Osteoblast (primary cell): ENCODE data around the gene SBK2. TPM values are rescaled to one million over a fixed set of nuclear protein-coding genes. Genes with fewer than 3 reads are reported as not detected.

ENCODE experiments used
- DNase-seq: peaks from one replicate; pipeline ENCODE4 v3.0.0; 2011; ENCODE audit warnings: low spot score, mixed read lengths; ENCODE audit not compliant: insufficient read length; ENCODE audit errors: missing footprints
- H2AFZ ChIP-seq: 2 replicates; pipeline ENCODE4 v1.6.0; 2011; ENCODE audit warnings: mild to moderate bottlenecking, low read length
- H3K27ac ChIP-seq: 2 replicates; pipeline ENCODE4 v1.5.1; 2011; ENCODE audit warnings: mild to moderate bottlenecking, low read depth, low read length, moderate library complexity
- H3K27me3 ChIP-seq: 2 replicates; pipeline ENCODE4 v1.6.0; 2012; ENCODE audit warnings: mild to moderate bottlenecking, control low read depth, inconsistent platforms, low read length, moderate library complexity; ENCODE audit not compliant: insufficient read depth
- H3K36me3 ChIP-seq: 2 replicates; pipeline ENCODE4 v1.5.1; 2011; ENCODE audit warnings: mild to moderate bottlenecking, low read length, control low read depth, moderate library complexity; ENCODE audit not compliant: insufficient read depth
- H3K4me1 ChIP-seq: 2 replicates; pipeline ENCODE4 v1.5.1; 2011; ENCODE audit warnings: mild to moderate bottlenecking, low read length, control low read depth, moderate library complexity; ENCODE audit not compliant: insufficient read depth
- H3K4me2 ChIP-seq: 2 replicates; pipeline ENCODE4 v1.6.0; 2011; ENCODE audit warnings: mild to moderate bottlenecking, low read length; ENCODE audit not compliant: insufficient read depth
- H3K4me3 ChIP-seq: fragments of 200-600 bp; sonication (generic); 3 replicates; pipeline ENCODE4 v1.5.1; 2012; ENCODE audit warnings: mild to moderate bottlenecking, low read length, inconsistent platforms; ENCODE audit not compliant: insufficient read depth
- H3K79me2 ChIP-seq: 2 replicates; pipeline ENCODE4 v1.6.0; 2012; ENCODE audit warnings: mild to moderate bottlenecking, low read length, control low read depth, inconsistent platforms; ENCODE audit not compliant: insufficient read depth
- H3K9me3 ChIP-seq: 2 replicates; pipeline ENCODE4 v1.5.1; 2011; ENCODE audit warnings: low read depth, low read length, control low read depth
- H4K20me1 ChIP-seq: 2 replicates; pipeline ENCODE4 v1.6.0; 2012; ENCODE audit warnings: mild to moderate bottlenecking, low read length, control low read depth; ENCODE audit not compliant: insufficient read depth
- CTCF ChIP-seq: IDR thresholded peaks from 2 replicates; pipeline ENCODE4 v1.5.1; 2011; ENCODE audit warnings: mild to moderate bottlenecking, low read depth, low read length, moderate library complexity; ENCODE audit errors: extremely low read depth
- total RNA-seq: library from RNA; depleted of rRNA; stranded (reverse); fragments of >200 nt; gene quantifications from 2 replicates; pipeline ENCODE4 v1.2.3, GENCODE V29; 2012

SBK2 gene
- total RNA-seq, 1 donor: not detected

- no peaks in the 10 kb centered on the region for H3K27me3 ChIP-seq
- TF ChIP-seq CTCF: no peak
- no peak for DNase-seq
Measured at GRCh38 chr19:55481794-55482155, 55.2 kb downstream of the SBK2 start.

GRCh38 chr19:55481148-55481793 lies 55.7 kb downstream of the SBK2 start:
- H3K27ac ChIP-seq: no peak overlapping the region
- H3K9me3 ChIP-seq: no peaks in the 10 kb centered on the region
- no peak for TF ChIP-seq CTCF
- no peak overlapping the region for H3K4me3 ChIP-seq
- H3K4me2 ChIP-seq: no peak overlapping the region
- H4K20me1 ChIP-seq: no peaks in the 10 kb centered on the region
- peaks cover 20% of the 10 kb centered on the region for H3K4me1 ChIP-seq
- peaks cover 7% of the 10 kb centered on the region for H3K36me3 ChIP-seq
- no peak for DNase-seq
- H2AFZ ChIP-seq: no peak overlapping the region
- H3K27me3 ChIP-seq: no peaks in the 10 kb centered on the region
- H3K79me2 ChIP-seq: peaks cover 47% of the 10 kb centered on the region

More at GRCh38 chr19:55481794-55482155, 55.2 kb downstream of the SBK2 start:
- Histone ChIP-seq H3K9me3 (no peaks in the 10 kb centered on the region), H3K79me2 (peaks cover 47% of the 10 kb centered on the region), H3K27ac (no peak overlapping the region), H3K36me3 (peaks cover 7% of the 10 kb centered on the region), H3K4me1 (peaks cover 25% of the 10 kb centered on the region), H3K4me2 (no peak overlapping the region), H3K4me3 (no peak overlapping the region), H2AFZ (no peak overlapping the region), H4K20me1 (no peaks in the 10 kb centered on the region)

- no peak for DNase-seq
Measured at GRCh38 chr19:55479451-55480230, 57.3 kb downstream of the SBK2 start.

More at GRCh38 chr19:55479451-55480230, 57.3 kb downstream of the SBK2 start:
- TF ChIP-seq CTCF: no peak
- peaks cover 7% of the 10 kb centered on the region for H3K36me3 ChIP-seq
- no peak overlapping the region for H3K4me3 ChIP-seq
- H4K20me1 ChIP-seq: no peaks in the 10 kb centered on the region
- no peaks in the 10 kb centered on the region for H3K9me3 ChIP-seq
- no peak overlapping the region for H3K4me2 ChIP-seq
- no peak overlapping the region for H2AFZ ChIP-seq
- peaks cover 34% of the 10 kb centered on the region for H3K79me2 ChIP-seq
- no peak overlapping the region for H3K27ac ChIP-seq
- H3K4me1 ChIP-seq: peaks cover 19% of the 10 kb centered on the region
- H3K27me3 ChIP-seq: no peaks in the 10 kb centered on the region
